ENCODE measurements around the gene TRAPPC12.

DNA sequence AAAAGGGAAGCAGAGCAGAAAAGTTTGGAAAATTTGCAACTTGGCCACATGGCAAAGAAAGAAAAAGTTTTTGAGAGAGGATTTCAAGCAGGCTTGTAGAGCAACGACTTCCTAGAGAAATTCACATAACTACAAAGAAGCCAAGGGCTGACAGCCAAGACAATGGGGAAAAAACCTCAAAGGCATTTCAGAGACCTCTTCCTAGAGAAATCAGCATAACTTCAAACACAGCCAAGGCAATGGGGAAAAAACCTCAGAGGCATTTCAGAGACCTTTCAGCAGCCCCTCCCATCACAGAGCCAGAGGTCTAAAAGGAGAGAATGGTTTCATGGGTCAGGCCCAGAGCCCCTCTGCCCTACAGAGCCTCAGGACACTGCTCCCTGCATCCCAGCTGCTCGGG is 132.6 kb downstream of the TRAPPC12 start:
- TF ChIP-seq, protein P1, sequence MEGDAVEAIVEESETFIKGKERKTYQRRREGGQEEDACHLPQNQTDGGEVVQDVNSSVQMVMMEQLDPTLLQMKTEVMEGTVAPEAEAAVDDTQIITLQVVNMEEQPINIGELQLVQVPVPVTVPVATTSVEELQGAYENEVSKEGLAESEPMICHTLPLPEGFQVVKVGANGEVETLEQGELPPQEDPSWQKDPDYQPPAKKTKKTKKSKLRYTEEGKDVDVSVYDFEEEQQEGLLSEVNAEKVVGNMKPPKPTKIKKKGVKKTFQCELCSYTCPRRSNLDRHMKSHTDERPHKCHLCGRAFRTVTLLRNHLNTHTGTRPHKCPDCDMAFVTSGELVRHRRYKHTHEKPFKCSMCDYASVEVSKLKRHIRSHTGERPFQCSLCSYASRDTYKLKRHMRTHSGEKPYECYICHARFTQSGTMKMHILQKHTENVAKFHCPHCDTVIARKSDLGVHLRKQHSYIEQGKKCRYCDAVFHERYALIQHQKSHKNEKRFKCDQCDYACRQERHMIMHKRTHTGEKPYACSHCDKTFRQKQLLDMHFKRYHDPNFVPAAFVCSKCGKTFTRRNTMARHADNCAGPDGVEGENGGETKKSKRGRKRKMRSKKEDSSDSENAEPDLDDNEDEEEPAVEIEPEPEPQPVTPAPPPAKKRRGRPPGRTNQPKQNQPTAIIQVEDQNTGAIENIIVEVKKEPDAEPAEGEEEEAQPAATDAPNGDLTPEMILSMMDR (IDR thresholded peaks at IDR 0.05) = no peak
- no peak for TF ChIP-seq POLR2A (IDR thresholded peaks at IDR 0.05)

Data from vagina (tissue), 2 donors.